SKM-1 treated with dmso at 0.1 percent for 144 hours (cell line): ENCODE data around the gene SLC13A2.

Experiments
- DNase-seq: peaks from one replicate; lab custom pipeline; 2025; ENCODE audit not compliant: unreplicated experiment; lab: John Stamatoyannopoulos, UW

SLC13A2 gene

GRCh38 chr17:28533091-28533807 lies 59.8 kb downstream of the SLC13A2 start:
- no peak for DNase-seq

GRCh38 chr17:28534740-28535375 lies 61.4 kb downstream of the SLC13A2 start:
- no peak for DNase-seq

DNA sequence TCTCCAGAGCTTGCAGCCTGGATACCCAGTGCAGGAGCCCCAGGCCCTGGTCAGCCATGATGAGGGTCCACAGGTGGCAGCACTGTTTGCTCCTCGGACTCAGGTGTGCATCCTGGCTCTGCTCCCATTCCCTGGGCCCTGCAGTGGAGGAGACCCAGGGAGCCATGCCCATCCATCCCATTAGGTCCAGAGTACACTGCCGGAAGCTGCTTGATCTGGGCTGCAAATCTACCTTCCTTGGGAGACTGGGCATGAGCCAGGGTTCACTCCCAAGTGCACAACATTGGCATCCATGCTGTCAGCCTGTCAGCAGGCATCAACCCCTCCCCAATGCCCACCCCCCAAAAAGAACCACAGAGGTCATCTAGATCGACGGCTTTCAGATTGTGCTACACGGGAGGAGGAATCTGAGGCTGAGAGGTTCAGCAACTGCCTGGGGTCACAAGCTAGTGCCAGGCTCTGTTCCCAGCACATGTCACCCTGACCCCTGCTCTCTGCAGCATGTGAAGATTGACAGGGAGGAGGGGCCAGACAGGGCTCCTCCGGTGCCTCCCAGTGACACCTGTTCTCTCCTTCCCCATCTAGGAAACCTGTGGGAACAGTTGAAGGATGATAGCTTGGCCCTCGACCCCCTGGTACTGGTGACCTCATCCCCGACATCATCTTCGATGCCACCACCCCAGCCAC lies 63.2 kb downstream of the SLC13A2 start:
- DNase-seq: no peak

- DNase-seq: no peak
Measured at GRCh38 chr17:28537219-28537610, 63.8 kb downstream of the SLC13A2 start.

DNA sequence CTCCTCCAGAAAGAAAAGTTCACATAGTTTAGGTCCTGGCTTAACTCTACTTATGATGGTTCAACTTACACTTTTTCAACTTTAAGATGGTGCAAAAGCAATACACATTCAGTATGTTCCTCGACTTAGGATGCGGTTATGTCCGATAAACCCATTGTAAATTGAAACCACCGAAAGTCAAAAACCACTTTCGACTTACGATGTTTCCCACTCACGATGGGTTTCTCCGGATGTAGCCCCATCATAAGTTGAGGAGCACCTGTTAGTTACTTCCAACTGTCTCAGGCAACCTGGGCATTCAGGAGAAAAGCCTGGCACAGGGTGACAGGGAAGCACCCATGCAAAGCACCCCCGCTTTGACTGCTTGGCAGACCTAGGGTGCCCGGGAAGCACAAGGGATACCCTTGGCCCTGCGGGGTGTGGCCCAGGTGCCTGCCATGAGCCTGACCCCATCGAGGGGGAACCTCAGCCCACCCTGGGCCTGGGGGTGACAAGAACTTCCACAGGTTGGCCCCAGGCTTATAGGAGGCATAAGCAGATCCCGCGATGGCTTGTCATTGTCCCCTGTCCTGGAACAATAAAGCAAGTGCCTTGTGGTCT lies 65.0 kb downstream of the SLC13A2 start:
- DNase-seq: no peak

DNA sequence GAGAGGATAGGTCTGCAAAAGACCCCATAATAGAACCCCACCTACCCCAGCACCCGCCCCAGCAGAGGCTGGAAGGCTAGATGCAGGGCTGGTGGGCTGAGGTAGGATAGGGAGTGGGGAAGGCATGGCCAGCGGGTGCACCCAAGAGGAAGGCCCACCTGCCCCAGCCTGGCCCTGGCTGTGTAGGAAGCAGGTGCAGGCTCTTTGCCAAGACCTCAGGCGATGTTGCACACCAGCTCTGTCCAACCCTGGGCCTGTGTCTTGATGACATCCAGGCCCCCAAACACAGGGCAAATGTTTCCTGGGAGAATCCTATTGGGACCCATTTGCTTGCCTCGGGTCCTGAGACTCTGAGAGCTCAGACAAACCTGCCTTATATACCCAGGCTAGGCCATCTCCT lies 66.8 kb downstream of the SLC13A2 start:
- no peak for DNase-seq

GRCh38 chr17:28541439-28541838 lies 68.0 kb downstream of the SLC13A2 start:
- no peak for DNase-seq

GRCh38 chr17:28544402-28545140 lies 71.1 kb downstream of the SLC13A2 start:
- DNase-seq: no peak

GRCh38 chr17:28545141-28545503 lies 71.7 kb downstream of the SLC13A2 start:
- DNase-seq: no peak

GRCh38 chr17:28545787-28546415 lies 72.5 kb downstream of the SLC13A2 start:
- no peak for DNase-seq

DNA sequence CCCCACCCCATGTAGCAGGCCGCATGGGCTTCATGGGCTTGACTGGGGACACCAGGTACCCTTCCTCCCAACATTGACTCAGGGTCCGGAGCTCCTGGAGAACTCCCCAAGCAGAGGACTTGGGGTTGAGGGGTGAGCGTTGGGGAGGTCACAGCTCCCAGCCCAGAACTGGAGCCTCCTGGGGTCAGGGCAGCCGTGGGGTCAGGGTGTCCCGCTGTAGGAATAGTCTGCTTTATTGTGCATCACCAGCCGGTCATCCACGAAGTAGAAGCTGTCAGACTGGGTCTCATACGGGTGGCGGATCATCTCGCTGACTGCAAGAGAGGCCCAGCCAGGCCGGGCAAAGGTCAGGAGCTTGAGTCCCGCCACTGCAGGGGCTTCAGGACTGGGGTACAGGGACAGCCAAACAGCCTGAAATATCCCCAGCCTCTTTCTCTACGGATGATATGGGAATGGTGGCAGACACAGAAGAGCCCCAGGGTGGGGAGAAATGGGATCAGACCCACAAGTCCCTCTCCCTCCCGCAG lies 73.7 kb downstream of the SLC13A2 start:
- DNase-seq: no peak
